NCI-H82 treated with DMSO at 0.1 percent for 48 hours (cell line): ENCODE measurements around the gene ERMP1.
"Not testable (repeated sequence)": the region's sequence is repeated elsewhere in the genome, so short reads cannot be mapped to it uniquely, and the experiment has no call there.

Experiments used
- DNase-seq: peaks from one replicate; lab custom pipeline; 2025; ENCODE audit not compliant: unreplicated experiment; lab: John Stamatoyannopoulos, UW

The ERMP1 gene

DNA sequence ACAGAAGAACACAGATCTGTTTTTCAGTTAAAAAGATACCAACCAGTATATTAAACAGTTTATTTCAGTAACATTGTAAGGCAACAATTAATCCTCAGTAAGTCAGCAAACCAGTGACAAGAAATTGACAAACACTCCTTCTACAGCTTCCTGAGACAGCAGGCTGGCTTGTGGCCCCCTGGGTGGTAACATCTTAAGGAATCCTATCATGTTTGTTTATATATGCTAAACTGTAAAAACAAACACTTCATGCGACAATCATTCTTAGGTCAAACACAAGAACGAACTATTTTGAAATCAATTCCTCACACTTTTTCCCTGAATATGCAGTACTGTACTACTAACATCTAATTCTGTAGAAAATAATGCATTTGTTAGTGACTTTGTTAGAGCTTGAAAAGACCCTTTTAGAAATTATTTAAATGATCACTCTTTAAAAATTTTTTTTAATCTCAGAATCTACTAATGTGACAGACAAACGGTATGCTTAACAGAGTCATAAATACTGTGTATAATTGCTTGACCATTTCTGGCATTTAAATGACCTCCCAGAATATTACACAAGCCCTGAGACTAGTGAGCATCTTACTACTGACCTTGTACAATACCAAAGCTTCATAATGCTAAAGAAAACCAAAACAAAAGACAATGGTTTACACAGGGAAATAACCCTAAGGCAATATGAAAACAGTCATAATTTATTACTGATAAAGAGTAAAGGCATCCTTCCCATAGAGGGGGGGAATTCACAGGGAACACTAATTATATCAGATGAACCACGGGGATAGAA, 48.2 kb downstream of the ERMP1 start:
- DNase-seq: no peak

DNA sequence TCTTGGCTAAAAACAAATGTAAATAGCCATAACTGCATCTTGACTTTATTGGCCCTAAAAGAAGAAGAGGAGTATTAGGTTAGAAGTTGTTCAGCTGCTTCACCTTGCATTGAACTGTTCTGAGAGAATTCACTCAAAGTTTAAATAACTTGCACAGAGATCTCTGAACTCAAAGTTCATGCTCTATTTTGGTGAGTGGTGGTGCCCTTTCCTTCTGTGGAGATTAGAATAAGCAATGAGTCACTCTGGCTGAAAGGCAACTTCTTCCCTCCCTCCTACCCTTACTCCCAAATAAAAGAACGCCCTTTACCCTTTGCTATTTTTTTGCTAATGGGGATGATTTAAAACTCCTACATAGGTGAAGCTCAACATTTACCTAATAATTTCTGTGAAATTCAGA, 48.9 kb downstream of the ERMP1 start:
- no peak for DNase-seq

DNA sequence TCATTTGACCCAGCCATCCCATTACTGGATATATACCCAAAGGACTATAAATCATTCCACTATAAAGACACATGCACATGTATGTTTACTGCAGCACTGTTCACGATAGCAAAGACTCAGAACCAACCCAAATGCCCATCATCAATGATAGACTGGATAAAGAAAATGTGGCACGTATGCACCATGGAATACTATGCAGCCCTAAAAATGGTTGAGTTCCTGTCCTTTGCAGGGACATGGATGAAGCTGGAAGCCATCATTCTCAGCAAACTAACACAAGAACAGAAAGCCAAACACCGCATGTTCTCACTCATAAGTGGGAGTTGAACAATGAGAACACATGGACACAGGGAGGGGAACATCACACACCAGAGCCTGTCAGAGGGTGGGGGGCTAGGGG, 49.5 kb downstream of the ERMP1 start:
- not testable (repeated sequence) for DNase-seq

DNA sequence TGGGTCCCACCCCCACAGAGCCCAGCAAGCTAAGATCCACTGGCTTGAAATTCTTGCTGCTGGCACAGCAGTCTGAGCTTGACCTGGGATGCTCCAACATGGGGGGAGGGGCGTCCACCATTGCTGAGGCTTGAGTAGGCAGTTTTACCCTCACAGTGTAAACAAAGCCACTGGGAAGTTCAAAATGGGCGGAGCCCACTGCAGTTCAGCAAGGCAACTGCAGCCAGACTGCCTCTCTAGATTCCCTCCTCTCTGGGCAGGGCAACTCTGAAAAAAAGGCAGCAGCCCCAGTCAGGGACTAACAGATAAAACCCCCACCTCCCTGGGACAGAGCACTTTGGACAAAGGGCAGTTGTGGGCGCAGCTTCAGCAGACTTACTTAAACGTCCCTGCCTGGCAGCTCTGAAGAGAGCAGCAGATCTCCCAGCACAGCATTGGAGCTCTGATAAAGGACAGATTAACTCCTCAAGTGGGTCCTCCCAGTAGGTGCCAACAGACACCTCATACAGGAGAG, 53.2 kb downstream of the ERMP1 start:
- DNase-seq: not testable (repeated sequence)

DNA sequence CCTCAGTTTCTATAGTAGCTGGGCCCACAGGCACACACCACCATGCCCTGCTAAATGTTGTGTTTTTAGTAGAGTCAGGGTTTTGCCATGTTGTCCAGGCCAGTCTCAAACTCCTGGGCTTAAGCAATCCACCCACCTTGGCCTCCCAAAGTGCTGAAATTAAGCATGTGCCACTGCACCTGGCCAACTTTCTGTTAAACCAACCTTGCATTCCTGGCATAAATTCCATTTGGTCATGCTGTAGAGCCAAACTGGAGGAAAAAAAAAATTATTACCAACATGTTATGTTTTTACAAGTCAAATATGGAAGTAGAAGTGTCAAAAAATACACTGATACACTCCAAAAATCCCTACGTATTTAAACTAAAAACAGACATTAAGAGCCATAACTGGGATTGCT, 54.1 kb downstream of the ERMP1 start:
- no peak for DNase-seq

DNA sequence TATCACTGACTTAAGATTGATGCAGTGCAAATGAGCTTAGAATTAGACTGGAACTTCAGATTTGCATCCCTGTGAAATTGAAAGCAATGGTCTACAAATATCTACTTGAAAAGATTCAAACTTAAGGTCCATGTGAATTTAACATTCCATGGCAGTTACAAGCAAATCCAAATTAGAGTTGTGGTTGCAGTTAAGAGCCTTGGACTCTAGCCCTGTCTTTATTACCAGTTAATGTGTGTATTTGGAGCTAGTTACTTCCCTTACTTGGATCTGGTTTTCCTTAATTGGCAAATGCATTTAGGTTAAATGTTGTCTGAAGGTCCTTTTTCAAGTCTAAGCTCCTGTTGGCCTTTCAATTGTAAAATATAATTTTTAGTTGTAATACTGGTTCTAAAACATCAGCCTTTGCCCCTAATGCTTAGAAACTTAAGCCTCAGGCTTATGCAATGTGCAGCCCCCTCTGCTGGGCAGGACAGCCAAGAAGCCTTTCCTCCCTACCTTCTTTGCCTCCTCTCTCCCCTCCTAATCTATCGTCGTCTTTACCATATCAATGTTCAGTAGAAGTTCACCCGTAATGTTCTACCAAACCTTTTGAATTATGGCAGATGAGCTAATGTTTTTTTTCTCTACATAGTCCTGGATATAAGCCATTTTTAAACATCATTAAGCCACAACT, 59.5 kb downstream of the ERMP1 start:
- DNase-seq: no peak

DNA sequence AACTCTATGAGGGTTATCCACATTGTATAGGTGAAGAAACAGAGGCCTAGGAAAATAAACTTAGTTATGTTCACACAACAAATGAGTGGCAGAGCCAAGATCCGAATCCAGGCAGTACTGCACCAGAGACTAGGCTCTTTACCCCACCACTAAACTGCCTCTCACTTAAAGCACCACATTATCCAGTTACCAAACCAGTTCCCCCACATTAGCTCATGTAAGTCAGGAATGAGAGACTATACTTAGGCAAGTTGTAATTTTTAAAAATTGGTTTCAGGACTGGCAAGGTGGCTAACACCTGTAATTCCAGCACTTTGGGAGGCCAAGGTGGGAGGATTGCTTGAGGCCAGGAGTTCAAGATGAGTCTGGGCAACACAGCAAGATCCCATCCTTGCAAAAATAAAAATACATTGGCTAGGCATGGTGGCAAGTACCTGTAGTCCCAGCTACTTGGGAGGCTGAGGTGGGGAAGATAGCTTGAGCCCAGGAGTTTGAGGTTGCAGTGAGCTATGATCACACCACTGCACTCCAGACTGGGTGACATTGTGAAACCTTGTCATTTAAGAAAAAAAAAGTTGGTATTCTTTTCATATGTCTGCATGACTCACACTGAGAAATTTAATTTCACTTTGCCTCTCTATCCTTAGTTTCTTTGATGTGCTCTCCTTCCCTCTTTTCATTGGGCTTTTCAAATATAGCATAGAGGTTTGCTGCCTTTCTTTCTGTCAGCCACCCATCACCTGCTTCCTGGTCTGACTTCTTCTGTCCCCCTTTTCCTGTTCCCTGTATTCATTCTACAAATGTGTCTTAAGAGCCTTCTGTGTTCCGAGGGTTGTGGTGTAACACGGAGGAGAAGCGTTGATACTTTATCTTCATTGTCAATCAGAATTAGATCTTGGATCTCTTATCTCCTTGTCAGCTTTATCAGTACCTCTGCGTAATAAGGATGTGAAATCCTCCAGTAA, 64.7 kb downstream of the ERMP1 start:
- no peak for DNase-seq

DNA sequence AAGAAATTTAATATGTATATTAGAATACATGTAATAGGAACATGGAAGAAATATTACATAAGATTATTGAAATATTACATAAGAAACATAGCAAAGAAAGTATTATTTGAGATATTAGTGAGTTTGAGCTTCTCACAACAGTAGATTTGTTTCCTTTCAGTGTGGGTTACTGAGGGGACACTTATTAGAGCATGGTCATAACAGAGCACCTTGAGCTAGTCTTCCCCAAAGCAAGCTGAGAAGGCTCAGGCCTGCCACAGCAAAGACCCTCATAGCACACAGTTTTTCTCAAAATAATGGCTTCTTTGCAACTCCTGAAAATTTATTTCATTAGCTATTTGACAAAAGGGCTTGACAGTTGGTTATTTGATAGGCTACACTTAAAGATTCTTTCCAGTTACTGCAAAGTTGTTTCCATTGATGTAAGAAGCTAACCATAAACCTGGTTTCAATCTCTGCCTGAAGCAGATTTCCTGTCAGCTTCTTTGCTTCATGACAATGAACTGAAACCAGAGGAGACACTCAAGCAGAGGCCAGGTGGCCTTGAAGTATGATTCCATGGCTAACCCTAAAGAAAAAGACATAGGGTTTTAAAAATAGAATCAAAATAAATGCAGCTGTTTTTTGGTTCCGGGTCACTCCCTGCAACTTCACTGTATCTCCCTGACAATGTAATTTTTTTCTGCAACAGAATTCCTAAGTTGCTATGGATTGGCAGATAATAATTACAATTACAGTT, 68.6 kb downstream of the ERMP1 start:
- DNase-seq: no peak

DNA sequence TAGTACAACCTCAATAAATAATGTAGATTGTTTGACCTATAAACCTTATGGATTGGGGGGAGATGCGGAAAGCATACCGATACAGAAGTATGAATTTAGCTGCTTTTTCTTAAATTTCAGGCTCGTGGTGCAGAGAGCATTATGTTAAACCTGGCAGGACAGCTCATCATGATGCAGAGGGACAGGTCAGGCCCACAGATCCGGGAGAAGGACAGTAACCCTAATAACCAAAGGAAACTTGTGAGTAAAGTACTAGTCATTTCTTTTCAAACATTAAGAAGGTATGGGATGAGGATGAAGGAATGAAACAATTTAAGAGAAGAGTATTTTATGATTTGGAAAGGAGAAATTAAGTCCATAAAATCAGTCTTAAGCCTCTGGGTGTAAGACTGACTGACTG, 70.5 kb downstream of the ERMP1 start:
- DNase-seq: no peak

DNA sequence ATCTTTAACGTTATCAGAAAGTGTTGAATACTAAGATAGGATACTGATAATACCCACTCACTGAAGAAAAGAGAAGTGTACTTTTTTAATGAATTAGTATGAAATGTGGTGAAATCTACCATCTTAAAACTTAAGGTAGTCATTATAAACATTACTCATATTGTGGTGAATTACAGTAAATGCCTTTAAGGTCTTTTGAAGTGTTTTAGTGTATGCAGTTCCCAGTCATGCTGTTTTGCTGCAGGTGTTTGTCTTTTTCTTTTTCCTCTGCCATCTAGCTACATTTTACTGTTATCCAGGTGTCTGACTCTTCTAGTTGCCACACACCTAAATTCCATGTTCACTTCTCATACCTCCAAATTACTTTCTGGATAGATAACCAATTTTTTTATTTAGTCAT, 72.6 kb downstream of the ERMP1 start:
- DNase-seq: no peak

DNA sequence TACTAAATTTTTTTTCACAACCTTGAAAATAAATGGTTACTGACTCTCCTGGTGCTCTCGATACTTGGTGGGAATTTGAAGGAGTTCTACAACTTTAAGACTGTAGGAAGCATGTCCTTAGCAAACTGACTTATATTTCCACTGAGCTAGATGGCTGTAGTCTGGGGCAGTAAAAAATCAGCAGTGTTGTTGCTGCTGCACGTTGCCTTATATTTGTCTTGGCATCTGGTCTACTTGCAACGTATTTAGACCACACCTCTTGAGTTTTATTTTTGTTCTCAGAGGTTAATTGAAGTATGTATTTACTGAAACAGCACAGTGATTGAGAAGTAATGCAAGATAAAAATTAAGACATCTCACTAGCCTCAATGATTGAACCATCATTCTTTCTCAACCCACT, 76.3 kb downstream of the ERMP1 start:
- DNase-seq: no peak

DNA sequence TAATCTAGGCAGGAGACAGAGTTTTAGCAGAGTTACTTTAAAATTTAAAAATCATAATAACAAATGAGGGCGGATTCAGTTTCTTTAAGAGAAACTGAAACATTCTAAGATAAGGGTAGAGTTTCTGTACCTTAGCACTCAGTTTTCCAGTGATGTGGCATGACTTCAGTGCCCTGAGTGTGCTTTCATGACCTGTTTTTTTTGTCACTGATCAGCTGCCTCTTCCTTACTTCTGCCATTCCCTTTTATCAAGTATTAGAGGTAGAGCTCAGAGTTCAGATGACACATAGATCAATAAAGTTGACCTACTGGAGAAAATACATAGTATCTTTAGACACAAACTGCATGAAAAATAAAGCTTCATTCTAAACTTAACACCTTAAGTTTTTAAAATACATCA, 82.3 kb downstream of the ERMP1 start:
- DNase-seq: no peak

DNA sequence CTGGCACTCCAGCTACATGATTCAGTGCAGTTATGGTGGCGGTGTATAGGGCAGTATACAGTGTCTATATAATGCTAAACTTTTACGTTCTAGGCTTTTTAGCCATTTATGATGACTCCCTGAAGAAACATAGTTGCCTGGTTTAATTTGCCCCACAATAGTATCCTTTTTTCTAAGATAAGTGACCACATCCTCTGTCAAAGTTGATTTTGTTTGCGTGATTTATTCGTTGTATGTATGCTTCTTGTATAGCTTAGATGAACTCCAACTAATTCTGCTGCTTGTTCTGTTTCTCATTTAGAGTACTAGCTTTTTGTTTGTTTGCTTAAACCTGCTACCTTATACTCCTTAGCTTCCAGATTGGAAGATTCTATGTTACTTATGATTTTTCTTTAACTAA, 83.6 kb downstream of the ERMP1 start:
- DNase-seq: no peak

DNA sequence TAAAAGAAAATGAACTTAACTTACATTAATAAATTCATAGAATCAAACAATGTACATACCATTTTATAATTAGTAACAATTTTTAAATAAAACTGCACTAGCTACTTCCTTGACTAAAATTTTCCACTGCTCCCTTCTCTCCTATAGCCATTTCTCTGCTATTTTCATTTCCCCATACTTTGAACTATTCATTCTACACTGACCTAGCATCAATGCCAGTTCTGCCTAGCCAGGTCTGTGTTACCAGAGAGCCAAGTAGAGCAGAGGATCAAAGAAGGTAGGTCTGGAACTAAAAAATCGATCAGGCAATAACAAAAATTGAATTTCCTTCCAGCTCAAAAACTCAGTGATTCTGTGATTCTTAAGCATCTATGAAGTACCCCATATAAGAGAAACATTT, 84.5 kb downstream of the ERMP1 start:
- no peak for DNase-seq

DNA sequence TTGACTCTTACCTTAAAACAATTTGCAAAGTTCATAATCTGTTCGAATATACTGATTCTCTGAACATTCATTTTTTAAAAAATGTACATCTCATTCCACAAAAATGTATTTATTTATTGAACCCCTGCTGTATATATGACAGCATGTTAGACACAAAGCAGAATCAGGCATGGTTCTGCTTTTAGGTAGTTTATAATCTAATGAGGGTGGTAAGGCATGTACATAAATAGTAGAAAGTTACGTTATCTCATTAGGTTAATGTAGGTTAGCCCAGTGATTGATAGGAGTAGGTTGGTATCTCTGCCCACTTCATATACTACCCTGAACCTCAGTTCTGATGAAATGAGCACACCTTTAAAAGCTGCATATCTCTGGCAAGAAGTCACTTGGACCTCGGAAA, 89.8 kb downstream of the ERMP1 start:
- no peak for DNase-seq

DNA sequence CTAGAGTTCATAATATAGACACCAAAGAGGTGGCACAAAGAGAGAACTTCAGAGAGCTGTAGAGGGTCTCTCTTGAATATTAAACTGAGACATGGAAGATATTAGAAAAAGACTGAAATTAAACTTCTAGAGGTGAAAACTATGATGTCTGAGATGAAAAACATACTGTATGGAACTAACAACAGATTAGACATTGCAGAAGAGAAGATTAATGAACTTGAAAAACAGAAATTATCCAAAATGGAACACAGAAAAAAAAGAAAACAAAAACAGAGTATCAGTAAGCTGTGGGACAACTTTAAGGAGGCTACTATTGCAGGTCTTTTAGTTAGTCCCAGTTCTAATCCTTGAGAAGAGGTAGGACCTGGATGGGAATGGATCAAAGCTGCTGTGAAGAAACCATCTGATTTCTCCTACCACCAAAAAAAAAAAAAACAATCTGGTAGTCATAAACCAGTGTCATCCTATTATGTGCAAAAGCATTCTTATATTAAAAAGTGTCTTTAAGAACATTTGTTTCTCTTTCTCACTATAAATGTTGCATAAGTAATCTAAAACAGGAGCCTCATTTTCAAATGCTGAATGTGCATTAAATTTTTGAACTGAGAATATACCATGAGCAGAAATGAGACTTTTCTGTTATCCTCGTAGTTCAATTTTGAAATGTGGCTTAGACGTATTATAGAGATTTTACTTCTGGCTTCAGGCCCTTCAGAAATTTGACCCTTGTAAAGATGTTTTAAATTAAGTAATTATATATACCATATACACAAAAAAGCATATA, 96.2 kb downstream of the ERMP1 start:
- no peak for DNase-seq

DNA sequence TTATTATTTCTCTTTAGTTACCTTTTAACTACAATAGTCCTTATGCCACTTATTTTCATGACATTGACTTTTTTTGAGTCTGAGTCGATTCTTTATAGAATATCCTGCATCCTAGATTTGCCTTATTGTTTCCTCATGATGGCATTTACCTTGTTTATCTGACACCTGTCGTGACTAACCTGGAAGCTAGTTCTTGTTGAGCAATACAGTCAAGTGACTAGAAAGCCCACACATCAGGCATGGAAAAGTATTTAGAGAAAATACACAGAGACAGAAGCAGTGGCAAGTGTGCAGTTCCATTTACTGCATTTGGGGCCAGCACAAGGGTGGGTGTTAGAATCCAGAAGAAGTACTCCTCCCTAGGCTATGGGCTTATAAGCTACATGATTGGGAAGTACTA, 97.8 kb downstream of the ERMP1 start:
- DNase-seq: no peak
